ENCODE results near the gene LRRC8C. TPM values are rescaled to one million over a fixed set of nuclear protein-coding genes. Genes with fewer than 3 reads are reported as not detected.
A peak's percentile ranks its signal among the peaks of the same experiment; 100 is the strongest.

Gene LRRC8C
- polyA plus RNA-seq, 1 donor: 6.8 TPM

DNA sequence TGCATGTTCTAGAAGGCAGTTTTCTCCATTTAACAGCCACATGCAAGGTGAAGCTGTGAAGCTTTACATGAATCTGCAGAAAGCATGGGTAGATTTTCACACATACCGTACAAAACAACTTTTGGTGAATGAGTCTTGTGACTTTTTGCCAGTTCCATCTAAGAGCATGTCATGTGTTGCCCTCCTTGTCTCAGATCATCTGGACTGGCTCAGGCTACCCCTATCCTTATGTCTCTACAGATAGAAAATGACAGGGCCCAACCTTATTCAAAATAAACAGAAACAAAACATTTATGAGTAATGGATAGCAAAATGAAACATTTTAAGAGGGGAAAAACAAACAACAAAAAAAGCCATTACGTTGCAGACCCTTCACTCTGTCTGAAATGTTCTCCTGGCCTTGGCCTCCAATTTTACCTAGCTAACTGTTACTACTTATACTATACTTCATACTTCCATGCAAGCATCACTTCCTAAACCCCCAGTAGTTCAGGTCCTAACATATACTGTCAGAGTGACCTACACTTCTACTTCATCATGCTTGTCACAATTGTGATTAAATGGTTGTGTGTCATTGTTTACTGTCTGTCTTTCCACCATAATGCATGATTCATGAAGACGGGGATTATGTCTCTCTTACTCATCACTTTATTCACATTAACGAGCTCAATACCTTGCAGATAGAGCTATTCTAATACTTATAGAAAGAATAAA, 39.0 kb downstream of the LRRC8C start:
- DNase-seq: no peak

DNA sequence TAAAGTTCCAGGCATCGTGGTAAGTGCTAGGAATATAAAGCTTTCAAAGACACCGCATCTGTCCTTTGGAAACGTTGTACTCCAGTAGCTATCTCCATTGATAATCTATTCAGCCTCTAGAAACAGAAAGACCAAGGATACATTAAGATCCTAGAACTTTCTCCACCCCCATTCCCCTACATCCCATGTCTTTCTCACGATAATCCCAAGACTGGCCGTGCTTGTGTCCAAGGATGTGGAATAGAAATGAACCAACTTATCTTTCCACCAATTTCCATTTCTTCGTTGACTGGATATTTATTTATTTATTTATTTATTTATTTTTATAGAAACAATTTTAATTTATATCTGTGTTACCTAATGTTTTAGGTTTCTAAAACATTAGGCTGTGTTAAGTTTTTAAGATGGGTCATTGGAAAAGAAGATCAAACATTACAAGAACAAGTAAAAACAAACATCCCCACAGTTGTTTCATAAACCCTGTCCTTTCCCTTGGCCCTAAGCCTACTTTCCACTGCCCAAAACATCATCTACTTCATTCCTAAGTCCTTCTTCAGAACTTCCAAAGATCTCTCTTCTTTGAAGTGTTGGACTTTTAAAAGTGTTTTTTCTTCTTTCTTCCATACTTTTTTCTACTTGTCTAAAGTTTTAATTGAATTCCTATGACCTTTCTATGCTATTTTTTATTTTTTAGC, 39.7 kb downstream of the LRRC8C start:
- no peak for DNase-seq

DNA sequence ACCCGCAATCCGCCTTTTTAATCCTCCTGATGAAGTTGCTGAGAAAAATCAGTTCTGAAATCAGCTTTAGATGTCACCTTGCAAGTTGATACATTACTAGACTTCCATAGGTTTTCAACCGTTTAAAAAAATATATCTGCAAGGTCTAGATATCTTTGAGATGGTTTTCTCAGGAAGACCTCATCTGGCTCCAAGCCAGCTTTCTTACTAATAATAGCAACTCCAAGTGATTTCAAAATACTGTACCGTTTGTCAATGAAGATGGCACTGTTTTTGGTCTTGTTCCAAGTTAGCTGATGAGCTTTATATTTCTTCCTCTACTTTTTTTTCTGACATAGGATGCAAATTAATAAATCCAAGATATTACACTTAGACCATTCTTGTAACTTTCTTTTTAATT, 40.3 kb downstream of the LRRC8C start:
- no peak for DNase-seq

DNA sequence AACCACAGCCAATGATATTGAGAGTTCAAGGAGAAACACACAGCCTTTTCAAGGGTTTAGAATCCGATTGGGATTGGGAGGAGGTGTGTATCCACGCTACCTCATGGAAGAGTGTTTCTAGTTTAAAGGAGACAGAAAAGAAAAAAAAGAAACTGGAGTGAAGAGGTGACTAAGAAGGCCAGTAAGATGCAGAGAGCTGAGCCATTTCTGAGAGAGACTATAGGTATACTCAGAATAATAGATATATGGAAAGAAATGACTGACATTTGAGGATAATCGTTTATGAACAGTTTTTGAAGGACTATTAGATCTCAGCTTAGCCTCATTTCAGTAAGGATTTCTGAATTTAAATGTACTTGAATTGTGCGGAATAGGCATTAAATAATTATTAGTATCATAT, 42.8 kb downstream of the LRRC8C start:
- no peak for DNase-seq

DNA sequence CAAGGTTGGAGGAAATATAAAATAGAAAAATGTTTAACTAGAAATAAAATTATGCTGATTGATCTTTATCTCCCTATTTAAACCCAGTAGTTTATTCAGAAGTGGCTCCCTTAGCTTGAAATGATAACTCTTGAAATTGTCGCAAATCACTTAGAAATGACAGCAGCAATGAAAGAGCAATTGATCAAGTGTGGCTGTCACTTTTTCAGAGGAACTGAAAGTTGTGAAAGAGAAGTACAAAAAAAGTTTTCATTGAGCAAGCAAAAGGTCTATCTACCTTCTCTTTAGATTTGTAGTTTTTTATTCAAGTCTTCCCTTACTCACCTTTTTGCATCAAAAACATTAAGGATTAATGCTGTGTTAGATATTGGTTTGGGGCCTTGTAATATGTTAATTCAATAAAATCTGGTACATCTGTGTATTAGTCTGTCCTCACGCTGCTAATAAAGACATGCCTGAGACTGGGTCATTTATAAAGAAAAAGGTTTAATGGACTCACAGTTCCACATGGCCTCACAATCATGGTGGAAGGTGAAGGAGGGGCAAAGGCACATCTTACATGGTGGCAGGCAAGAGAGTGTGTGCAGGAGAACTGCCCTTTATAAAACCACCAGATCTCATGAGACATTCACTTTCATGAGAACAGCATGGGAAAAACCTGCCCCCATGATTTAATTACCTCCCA, 48.3 kb downstream of the LRRC8C start:
- DNase-seq: no peak

DNA sequence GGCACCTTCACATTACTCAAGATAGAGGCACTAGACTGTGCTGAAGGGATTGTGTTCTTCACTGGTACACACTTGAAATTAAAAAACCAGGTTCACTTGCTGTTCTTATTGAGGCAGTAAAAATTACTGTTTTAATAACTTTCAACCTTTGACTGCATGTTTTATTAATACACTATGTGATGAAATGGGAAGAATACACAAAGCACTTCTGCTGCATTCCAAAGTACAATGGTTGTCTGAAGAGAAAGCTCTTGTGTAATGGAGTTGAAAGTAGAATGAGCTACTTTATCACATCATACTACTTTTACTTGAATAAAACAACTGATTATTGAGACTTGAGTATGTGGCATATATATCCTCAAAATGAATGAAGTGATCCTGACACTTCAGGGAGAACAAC, 49.7 kb downstream of the LRRC8C start:
- DNase-seq: no peak

DNA sequence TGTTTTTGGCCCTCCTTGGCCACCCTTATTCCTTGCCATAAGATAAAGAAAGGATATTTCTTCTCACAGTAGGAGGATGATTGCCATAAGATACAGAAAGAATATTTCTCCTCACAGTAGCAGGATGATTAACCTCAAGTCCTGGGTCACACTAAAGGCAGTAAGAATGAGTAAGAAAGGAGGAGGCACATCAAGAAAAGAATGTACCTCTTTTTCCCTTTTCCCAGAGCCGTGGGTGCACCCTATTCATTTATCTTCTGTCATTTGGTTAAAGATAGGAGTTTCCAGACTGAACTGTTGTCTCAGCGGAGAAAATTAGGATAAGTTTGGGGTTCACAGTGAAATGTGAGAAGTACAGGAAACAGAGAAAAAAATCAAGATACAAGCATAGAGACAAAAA, 52.5 kb downstream of the LRRC8C start:
- DNase-seq: no peak

DNA sequence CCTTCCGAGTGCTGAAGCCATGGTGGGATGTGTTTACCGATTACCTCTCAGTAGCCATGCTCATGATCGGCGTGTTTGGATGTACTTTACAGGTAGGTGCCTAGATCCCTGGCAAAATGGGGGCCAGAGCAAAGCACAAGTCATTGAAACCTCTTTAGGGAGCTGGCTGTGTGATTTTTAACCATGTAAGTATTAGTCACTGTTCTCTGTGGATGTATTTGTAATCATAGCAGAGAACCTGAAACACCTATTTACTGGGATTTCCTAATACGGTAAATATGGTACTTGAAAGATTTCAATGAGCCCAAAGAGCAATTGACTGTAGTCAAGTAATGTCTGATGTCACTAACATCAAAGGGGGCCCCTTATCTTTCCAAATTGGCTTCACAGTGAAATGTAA, 53.6 kb downstream of the LRRC8C start:
- no peak for DNase-seq

DNA sequence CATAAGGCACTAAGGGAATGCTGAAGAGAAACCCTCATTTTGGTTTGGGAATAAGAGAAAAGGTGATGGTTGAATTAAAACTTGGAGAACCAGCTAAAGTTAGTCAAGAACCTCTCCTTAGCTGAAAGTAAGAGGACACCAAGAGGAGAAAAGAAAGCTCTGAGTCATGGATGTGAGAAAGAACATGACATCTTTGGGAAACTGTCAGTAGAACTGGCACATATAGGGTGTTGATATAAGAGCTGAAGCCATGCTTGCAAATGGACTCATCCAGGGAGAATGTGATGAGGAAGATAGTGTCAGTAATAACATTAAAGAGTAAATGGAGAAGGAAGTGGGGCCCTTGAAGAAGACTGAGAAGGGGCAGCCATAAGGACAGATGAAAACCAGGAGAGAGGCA, 54.3 kb downstream of the LRRC8C start:
- no peak for DNase-seq

DNA sequence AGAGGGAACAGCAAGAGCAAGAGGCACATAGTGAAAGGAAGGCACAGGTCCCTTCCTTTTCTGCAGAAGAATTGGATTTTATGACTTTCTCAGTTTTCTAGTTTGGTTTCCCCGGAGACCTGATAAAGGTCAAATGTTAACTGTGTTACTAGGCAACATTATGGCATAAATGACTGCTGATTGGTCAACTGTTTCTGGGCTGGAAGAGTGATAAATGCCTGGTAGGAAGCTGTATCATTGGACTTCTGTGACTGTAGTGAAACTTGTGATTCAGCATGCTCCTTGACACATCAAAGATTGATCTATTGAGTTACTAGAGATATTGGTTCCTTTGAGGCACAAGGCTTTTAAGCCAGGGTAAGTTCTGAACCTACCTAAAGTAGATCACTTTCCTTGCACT, 55.7 kb downstream of the LRRC8C start:
- no peak for DNase-seq

DNA sequence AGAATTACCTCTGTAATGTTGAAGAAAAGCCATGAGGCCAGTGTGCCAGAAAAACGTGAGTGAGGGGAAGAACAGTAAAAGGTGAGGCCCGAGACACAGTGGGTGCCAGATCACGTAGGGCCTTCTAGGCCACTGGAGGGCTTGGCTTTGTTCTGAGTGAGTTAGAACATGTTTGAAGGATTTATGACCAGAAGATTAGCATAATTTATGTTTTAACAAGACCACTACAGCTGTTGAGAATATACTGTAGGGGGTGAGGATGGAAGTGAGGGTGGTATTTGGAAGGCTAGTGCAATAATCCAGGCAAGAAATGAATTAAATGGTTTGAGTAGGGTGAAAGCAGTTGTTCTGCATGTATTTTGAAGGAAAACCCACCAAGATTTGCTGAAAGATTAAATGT, 56.3 kb downstream of the LRRC8C start:
- DNase-seq: no peak

DNA sequence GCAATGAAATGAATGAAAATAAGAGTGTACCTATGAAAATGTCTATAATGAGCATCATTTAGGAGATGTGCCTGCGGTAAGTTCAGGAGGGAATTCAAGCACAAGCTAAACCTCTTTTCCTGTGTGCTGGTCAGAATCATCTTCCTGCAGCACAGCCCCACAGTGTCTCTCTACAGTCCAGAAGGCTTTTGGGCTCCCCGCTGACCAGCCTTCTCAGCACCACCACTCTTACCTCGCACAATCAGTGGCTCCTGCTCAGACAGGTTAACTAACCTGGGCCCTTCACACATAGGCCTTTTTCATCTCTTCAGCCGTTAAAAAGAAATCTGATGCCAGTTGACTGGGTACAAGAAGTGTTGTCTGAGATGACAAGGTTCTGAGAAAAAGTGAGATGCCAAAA, 57.7 kb downstream of the LRRC8C start:
- DNase-seq: no peak

DNA sequence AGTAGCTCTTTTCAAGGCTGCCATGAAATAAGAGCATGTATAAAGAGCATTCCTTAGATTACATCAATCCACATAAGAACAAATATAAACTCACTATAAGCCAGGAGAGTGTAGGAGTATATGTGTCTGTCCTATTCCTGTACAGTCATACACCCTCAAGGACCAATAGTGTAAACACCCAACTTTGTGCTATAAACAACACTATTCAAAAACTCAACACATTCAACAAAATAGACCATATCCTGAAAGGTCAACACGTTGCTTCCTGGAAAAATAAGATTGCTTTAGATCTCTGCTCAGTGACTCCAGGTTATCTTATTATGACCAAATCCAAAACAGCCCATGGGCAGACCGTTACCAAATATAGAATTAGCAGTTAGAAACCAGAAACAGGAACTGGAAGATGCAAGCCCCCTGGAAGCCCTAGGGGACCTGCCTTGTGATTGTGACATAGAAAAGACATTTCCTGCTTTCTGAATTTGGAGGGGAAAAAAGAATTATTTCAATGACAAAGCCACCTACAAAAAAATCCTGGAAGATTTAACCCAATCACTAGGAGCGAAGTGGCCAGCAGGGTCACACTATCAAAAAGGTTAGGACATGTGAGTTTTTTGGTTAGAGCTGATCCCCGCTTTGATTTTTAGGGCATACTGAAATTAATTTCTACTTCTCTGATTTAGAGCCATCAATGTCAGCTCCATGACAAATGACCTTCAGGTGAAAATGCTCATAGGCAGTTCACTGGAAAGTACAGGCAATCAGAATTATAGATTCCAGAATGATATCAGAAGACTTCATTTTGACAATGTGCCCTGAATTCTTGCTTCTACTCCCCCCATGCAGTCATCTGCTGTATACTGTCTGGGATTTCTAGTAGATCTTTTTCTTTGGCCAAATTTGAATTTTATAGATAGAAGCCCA, 59.9 kb downstream of the LRRC8C start:
- DNase-seq: peak; percentile 24

DNA sequence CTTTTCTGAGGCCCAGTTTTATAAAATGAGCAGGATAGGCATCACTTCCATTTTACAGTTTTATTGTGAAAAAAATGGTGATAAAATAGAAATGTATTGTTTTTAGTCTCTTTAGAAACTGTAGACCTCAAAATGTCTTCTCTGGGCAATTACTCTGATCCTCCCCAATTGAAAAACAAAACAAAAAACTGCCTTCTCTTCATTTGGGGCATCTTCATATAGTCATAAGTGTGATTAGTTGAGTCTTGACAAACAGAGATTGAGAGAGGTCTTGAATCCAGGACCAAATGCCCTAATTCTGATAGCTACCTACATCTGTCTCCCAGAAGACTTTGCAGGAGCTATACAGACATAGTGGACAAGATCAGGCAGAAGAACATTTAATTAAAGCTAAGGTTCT, 62.9 kb downstream of the LRRC8C start:
- DNase-seq: no peak

DNA sequence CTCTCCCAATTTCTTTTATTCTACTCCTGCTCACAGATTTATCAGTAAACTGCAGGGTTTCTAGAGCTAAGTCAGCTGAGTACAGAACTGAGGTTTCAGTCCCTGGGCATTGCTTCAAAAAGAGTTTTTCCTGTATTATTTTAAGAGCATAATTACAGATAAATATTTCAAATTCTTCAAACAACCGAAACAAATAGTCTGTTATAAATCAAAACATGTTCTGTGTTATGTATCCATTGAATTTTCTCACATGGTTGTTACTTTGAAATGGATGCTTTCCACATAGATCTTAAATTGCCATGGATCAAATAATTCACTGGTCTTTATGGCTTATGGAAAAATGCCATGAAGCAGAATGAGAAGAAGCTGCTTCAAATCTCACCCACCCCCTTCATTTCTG, 64.5 kb downstream of the LRRC8C start:
- DNase-seq: no peak

DNA sequence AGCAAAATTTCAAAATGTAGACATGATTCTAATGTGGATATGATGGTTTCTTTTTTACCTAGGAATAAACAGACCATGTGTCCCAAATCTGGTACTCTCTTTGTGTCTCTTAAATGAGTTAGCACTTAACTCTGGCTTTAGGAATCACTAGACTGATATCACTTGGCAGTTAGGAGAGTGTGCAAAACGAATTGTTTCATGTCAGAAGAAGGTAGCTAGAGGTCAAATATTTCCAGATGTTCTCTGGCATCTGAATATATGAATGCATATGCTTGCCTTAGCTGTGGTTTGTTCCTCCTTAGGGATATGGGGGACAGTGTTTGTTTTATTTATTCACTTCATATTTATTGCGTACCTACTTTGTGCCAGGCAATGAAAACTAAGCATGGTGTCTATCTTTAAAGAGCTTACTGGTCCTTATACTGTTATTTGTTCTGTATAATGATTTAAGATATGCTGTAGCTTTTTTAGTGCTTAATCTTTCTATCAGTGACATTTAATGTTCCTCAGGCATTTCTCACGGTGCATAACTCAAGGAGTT, 65.2 kb downstream of the LRRC8C start:
- DNase-seq: no peak

DNA sequence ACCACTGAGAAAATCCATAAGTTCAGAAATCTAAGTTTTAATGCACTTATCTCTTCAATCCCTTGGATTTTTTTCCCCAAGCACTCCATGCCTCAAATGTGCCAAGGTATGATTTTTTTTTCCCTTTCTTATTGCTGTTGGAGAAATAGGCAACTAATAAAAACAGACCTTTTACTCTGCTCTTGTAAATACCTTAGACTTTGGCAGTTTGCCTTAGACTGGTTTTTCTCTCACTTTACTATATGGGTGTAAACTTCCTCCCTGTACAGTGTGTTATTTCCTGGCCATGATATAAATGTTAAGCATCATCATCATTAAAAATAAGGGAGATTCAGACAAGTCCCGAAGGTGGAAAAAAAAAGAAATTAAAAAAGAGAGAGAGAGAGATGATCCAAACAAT, 65.7 kb downstream of the LRRC8C start:
- DNase-seq: no peak

DNA sequence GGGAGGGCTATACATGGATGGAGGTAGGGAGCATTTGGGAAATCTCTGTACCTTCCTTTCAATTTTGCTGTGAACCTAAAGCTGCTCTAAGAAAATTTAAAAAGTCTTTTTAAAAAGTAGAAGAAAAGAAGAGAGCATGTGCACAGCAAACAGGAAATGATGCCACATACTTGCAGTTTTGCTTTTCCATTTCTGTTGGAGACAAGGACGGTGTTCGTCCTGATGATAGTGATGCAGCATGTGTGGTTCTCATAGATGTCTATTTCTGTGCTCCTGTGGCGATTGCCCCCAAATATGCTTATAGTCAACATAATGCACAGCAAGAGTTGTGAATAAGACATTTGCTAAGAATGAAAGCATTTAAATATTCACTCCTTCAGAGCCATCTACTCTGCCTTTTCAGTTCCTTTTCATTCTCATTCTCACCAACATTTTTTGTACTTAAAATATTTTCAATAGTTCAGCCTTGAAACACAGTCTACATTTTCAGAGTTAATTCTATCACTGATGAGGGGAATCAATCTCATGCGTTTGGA, 66.6 kb downstream of the LRRC8C start:
- DNase-seq: no peak

DNA sequence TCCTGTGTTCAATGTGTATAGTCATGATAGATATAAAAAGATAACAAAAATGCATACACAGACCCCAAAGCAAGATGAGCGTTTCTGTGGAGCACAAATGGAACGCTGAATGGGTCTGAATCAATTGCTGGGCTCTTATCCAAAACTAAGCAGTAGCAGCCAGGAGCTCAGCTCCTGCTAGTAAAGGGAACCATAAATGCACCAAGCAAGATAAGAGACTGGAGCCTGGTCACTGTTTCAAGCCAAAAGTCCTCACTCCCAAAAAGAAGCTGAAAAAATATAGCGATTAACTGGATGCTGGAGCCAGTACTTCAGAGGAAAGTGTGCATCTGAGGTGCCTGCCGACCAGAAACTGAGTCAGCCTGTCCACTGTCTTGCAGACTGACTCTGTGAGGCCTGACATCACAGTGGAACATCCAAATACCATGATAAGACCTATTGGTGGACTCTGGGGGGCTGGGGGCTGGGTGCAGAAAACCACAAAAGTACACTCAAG, 68.9 kb downstream of the LRRC8C start:
- DNase-seq: no peak

DNA sequence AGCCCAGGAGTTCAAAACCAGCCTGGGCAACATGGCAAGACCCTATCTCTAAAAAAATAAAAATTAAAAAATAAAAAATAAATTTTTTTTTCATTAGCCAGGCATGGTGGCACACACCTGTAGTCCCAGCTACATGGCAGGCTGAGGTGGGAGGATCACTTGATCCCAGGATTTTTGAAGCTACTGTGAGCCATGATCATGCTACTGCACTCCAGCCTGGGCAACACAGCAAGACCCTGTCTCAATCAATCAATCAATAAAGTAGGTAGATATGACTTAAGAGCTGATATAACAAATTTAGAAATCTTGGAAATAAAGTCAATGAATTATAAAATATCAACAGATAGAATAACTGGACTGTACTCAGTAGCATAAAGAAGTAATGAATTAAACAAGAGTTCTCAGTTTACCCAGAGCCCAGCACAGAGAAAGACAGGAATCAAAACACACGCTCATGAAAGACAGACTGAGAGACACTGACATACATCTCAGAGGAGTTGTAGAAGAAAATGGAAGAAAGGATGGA, 69.7 kb downstream of the LRRC8C start:
- no peak for DNase-seq

DNA sequence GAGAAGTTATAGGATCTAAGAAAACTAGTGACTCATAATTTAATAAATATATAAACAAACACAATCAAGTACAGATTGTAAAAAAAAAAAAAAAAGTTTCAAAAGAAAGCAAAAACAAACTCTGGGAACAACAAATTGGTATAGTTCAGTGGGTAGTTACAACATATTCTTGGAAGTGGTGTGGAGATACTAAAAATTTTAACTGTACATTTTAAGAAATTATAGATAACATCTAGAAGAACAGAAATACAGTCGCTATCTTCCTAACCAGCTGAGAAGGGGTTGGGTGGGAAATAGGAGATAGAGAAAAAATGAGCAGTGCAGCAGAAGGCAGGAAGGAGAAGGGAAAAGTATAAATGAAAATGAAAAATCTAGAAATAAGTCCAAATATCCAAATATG, 70.5 kb downstream of the LRRC8C start:
- DNase-seq: no peak
